ENCODE measurements around the gene SUPT3H.

The SUPT3H gene

DNA sequence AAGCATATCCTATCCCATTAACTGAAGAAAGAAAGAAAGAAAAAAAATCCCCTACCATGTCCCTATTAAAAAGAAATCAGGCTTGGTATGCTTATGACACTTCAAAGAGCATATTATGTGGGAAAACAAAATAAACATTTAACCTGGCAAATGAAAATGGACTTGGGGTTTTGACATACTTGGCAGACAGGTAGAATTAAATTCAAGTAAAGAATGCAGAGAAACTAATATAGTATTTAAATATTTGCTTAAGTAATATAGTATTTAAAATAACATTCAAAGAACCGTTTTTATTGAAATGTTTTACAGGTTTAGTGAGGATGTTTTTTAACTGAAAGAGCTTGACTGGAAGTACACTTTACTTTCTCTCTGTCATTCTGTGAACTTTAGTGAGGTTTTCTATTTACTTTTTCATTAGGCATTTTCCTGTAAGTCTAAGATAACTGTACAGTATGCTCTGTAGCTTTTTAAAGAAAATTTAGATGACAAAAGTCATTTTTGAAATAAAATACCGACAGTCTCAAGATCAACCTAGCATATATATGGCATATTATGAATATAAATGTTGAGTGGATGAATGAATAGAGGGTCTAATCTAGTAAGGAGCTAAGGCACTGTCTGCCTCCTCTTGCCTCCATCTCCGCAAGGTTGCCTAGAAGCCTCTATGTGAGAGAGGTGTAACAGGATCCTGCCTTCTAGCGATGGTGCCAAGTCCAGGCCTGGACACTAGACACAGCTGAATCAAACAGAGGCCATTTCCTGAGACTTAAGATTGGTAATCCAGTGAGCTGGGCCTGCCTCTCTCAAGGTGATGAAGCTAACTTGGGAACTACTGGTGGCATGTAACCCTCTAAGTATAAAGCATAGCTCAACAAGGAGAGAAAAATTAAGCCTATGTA is 394.0 kb downstream of the SUPT3H start:
- no peak for DNase-seq

DNA sequence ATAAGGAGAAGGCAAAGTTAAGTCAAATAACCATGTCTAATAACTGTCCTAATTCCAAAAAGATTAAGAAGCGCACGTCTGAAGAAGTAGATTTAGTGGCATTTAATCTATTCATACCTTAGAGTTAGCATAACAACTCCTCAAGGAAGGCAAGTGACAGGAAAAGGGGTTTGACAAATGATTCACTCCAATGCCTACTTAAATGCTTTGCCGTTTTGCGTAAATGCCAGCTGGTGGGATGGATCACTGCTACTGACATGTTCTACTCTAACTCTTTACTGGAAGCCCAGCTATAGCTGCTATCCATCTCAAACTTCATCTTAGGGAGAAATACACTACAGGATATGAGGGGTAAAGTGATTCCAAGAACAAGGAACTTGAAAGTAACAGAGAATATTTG is 396.9 kb downstream of the SUPT3H start:
- no peak for DNase-seq

DNA sequence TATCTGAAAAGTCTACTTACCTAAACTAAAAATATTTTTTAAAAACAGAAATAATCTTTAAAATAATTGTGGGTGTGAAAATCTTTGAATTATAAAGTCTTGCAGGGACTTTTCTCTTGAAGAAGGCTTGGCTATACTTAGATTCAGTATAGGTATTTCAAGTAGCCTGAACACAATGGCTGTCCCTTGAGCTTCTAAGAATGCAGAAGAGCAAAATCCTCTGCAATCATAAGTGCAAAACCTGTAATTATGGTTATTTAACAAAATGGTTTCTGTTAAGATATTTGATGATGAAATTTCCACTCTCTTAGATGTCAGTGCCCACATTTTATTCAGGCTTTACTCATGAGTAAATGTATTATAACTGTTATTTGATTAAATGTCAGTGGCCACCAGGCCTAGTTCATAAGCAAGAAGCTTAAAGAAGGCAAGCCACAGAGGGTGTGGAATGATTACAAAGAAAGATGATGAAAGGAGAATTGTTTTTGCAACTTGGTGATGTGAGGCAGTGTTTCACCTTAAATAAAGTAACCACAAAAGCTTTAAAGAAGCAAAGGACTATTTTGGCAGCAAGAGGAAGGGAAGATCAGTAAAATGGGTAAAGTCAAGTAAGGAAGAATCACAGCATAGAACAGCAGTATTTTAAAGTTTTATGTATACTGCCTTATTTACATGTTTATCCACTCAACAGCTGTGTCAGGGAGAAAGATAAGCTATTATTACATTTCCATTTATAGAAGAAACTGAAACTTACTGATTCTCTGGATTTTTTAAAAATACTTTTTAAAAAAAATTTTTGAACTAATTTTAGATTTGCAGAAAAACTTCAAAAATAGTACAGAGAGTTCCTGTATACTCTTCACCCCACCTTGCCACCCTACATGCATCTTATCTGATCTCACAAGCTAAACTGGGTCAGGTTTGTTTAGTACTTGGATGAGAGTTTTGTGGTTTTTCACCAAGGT is 400.8 kb downstream of the SUPT3H start:
- DNase-seq: no peak

DNA sequence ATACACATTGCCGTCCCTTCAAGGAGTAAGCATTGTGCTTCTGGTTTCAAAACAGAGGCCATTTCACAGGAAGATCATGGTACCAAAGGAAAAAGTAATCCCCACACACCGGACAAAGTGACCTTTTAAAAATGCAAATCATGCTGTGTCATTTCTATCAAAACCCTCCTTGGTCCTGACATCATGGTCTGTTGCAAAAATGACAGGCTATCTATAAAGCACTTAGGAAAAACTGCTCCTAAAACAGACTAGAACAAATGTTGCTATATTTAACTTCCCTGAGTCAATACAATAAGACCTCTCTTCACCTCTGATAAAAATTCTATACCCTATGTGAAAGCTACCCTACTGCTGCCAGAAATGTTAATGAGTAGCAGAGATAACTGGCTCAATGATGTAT is 403.2 kb downstream of the SUPT3H start:
- no peak for DNase-seq

DNA sequence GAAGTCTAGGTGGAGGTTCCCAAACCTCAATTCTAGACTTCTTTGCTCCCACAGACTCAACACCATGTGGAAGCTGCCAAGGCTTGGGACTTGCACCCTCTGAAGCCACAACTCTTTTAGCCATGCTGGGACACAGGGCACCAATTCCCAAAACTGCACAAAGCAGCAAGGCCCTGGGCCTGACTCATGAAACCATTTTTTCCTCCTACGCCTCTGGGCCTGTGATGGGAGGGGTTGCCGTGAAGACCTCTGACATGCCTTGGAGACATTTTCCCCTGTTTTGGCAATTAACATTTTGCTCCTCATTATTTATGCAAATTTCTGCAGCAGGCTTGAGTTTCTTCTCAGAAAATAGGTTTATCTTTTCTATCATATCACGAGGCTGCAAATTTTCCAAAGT is 405.0 kb downstream of the SUPT3H start:
- DNase-seq: no peak

DNA sequence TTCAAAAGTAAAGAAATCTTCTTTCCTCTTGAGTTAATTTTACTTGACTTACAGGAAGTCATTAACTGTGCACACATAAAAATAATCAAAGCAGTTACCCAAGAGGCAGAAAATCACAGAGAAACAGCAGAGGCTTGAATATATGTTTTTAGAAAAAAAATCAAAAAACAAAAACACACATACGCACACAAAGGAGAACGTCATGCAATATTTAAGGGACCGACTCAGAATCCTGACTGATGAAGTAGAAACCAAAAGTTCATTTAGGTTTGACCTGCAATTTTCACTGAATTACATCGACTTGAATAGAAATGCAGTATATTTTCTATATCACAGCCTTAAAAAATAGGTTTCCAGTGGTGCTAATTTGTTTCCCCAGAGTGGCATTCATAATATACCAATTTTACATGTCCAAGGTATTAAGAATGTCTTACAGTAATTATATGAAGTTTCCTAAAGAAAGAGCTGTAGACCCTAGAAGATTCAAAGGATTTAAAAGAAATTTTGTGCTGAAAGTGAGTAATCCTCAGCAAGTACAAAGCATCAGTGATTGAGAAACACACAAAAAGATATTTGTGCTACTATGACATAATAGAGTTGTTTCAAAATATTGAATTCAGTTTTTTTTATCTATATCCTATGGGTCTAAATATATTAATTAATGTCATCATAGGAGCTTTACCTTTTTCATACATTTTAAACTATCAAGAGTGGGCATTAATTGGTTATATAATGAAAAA is 408.1 kb downstream of the SUPT3H start:
- no peak for DNase-seq

DNA sequence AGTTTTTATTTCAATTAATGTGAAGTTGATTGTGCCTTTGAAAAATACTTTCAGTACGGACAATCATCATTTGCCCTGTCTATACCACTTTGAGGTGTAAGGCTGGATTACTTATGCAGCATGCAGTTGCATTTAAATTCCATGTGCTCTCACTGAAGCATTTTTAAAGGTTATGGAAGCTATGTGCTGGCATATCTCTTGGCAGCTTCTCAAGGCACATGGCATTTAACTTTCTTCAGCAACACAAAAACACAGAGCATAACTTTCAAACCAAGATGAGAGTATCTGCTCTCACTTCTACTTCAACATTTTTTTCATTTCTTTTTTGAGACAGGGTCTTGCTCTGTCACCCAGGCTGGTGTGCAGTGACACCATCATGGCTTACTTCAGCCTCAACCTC is 410.3 kb downstream of the SUPT3H start:
- no peak for DNase-seq

DNA sequence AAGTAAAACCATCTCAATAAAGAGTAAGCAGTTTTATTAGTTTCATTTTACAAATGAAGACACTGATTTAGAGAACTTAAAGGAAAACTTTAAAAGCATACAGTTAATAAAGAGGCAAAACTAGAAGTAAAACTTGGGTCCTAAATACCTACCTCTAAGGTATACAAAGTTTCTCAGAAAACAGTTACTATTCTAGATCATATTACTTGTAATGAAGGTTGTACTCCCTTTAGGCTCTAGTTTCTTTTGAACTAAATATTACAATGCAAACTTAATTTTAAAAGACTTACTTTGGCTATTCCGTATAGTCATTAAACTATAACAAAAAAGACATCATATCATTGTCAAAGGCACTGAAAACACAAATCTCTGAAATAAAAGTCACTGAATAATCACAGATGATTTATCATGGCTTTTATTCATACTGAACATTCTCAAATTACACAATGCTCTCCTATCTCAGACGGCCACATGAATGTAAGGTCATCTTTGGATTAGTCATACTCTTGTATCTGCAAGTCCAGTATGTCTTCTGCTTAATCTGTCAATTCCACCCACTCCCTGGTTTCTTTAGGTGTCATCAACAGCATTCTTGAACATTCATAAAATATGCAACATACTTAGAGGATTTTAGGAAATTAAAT is 411.2 kb downstream of the SUPT3H start:
- DNase-seq: no peak

DNA sequence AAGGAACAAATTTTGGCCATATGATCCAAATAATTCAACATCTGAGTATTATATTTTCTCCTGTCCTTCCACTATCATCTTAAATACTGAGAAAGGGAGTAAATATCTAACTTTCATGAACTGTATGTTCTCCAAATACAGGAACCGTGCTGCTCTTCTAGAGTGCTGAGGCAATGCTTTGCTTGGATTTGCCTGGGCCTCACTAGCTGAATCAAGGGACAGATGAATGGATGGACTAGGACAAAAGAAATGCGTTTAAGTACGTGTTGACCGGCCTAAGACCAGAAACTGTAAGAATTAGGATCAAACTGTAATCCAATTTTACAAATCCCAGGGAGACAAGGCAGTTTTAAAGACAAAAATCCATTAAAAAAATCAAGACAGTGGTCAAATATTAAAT is 412.0 kb downstream of the SUPT3H start:
- no peak for DNase-seq

DNA sequence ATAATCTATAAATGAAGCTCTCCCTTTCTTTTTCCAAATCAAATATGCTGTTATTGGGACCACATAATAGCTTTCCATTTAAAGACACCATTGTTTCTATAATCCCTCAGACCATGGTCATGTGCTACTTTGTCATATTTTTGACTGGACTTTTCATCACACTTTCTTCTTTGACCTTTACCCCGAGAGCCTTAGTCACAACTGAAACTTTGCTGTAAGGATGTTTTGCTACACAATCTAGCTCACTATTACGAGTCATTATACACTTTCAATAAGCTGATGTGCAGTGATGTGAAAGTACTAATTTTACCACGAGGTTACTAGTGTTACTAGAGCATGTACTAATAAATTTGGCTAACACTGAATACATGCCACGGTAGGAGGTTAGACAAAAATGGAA is 416.8 kb downstream of the SUPT3H start:
- no peak for DNase-seq

DNA sequence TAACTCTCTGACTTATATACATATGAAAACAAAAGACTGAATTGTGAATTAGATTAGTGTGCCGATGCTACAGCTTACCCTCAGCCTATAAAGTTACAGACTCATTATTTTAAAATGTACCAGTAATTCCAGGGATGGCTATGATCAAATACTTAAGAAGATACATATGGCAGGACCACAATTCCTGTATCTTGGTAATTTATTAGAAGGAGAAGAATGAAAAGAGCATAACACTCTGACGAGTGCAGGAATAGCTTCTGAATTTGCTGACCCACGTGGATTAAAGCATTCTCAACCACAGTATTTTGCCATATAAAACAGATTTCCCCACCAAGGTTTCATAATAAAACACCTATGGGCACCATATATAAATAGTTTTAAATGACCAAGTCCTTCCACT is 418.1 kb downstream of the SUPT3H start:
- DNase-seq: no peak

DNA sequence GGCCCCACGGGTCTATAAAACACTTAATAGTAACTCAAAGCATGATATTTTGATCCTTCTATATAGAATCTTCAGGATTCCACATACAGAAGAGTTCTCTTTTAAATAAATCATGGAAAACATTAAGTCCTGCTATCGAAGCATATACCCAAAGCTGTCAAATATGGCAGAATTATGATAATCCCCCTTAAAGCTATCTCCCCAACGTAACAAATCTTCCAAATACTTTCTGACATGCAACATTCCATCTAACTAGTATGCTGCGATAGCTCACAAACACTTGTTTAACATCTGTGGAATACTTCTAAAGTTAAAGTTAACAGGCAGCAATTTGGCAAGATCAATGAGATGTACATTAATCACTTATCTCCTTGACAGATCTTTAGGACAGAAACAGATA is 420.6 kb downstream of the SUPT3H start:
- no peak for DNase-seq

DNA sequence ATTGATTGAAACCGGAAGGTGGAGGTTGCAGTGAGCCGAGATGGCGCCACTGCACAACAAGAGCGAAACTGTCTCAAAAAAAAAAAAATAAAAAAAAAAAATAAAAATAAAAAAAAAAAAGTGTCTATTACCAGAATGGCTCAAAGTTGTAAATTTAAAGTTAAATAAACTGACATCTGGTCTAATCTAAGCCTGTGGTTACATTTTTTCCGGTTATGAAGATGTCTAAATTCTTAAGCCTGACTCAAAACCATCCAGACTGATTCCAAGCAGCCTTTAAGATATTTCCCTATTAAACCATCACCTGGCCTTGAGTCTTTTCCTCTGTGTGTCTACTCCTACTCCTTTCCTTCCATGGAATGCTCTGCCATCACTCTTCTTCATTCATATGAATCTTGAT is 421.3 kb downstream of the SUPT3H start:
- no peak for DNase-seq

DNA sequence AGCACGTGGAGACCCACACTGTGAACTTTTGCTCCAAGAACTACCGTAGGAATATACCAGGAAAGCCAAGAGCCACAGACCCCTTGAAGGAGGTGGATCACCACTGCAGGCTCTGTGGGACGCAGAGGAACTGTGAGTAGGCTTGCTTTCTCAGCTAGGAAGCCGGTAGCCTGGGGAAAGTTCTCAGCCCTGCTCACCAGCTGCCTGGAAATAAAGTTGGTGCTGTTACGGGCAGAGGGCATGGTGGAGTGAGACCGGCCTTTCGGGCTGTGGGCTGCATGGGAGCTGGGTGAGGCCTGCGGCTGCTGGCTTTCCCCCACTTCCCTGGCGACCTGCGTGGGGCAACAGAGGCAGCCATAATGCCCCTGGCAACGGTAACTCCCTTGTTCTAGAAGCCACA is 422.6 kb downstream of the SUPT3H start:
- DNase-seq: no peak

DNA sequence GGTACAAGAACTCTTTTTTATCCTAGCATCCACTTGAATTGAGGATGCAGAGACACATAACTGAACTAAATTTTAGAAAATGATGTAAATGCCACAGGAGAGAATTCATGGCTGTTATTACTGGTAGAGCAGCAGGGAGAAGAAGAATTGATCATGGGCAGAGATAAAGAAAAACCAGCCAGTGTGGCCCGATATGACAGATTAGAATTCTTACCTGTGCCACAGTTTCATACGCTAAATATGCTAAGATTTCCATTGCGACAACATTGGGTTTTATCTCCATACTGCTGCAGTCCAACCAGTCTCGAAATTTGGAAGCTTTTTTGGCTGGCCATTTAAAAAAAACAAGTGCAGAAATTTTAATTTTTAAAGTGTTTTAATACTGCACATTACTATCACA is 423.5 kb downstream of the SUPT3H start:
- no peak for DNase-seq

DNA sequence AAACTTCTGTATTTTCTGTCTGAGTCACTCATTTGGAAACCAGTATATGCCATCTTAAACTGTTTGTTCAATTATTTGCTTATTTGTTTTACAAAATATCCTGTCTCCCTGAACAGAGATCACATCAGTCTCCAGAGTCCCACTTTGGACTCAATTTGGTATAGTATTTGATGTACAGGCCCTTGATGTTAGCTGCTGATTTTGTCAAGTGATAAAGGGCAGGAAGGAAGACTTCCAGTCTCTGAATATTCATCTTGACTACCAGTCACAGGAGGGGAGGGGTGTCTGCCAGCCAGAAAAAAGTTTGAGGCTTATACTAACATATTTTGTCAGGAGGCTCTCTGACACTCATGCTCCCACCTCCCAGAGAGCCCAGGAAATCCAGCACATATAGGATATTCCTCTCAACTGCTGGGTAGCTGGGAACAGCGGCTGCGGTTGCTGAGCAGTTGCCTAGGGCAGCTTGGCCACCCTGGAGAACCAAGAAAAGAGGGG is 426.4 kb downstream of the SUPT3H start:
- no peak for DNase-seq

DNA sequence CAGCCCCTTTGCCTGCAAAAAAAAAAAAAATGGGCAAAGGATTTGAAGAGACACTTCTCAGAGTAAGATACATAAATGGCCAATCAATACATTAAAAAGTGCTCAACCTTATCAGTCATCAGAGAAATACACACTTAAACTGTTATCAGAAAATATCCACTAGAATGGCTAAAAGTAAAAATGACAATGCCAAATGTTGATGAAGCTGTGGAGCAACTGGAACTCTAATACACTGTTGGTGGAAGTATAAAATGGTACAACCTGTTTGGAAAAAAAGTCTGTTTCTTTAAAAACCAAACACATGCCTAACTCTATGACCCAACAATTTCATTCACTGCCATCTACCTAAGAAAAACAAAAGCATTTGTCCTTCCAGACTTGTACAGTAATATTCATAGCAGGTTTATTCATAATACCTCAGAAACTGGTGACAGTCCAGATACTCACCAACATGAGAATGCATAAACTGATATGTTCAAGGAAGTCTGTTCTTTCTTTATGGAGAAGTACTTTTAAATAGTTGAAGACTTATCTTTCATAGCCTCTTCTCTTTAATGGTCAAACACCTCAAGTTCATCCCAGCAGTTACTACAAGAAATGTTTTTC is 428.0 kb downstream of the SUPT3H start:
- no peak for DNase-seq

DNA sequence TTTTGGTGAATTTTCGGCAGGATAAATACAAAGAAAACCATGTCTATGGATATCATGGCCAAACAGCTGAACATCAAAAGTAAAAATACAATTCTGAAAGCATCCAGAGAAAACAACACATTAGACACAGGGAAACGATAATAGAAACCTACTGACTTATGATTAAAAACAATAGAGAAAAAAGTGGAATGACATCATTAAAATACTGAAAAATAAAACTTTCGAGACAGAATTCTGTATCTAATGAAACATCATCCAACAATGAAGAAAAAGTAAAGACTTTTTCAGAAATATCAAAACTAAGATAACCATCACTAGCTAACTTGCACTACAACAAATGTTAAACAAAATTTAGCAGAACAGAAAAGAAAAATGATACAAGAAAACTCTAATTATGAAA is 434.2 kb downstream of the SUPT3H start:
- no peak for DNase-seq

DNA sequence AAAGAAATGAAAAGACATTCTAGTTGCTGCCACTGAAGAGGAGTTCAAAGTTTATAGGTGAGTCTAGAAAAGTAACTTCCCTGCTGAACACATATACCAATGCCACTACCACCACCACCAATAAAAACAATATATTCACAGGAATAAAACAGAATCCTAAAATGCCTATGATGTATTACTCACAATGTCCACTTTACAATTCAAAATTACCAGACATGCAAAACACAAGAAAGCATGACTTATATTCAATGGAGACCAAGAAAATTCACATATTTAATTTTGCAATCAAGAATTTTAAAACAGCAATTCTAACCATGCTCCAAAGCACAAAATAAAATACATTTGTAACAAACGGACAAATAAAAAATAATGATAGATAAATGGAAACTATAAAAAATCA is 434.9 kb downstream of the SUPT3H start:
- no peak for DNase-seq

DNA sequence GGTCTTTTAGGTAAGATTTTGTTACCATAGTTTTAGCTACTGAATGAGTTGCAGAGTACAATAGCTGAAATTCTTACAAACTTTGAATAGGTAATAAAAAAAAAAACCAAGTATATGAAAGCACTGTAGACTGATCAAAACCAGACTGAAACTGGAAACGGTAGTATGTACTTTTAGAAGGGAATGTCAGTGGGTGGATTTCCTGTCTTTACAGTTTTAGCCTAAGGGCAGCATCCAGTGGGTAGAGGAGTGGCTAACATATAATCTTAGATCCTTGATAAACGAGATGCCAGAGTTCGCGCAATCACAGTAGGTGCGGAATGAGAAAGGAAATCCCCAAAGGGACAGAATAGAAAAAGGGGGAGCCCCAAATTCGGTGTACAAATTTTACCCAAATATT is 435.5 kb downstream of the SUPT3H start:
- DNase-seq: no peak

DNA sequence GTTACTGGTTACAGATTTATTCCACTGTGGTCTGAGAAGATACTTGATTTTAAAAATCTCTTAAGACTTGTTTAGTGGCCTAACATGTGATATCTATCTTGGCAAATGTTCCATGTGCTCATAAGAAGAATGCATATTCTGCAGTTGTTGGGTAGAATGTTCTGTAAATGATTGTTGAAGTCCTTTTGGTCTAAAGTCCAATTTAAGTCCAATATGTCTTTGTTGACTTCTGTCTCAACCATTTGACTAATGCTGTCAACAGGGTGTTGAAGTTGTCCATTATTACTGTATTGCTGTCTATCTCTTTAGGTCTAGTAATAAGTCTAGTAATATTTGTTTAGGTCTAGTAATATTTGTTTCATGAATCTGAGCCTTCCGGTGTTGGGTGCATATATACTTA is 437.4 kb downstream of the SUPT3H start:
- no peak for DNase-seq

DNA sequence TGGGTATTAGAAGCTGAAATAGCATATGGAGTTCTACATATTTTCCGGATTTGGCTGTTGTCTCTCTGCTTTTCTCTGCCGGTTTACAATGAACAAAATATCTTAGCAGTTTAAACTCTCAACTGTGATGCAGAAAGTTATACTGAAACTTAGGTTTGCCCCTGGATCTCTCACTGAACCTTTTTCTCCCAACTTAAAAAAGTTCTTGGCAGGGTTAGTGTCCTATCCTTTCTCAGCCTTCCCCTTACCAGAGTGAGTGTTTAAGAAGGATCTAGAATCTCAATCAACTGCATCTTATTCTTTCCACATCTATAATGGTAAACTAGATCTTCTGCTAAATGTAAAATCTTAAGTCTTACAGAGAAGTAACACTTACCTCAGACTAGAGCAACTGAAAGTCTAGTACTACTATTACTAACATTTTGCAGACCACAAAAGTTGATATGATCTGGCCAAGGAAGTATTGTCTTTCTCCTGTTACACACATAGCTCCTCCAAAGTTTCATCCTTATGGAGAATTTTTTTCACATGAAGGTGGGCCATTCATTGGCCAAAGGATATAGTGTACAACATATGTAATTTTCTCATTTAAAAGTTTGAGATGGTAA is 441.9 kb downstream of the SUPT3H start:
- no peak for DNase-seq
